Esophagus mucosa (tissue), 1 donor: ENCODE results near the gene SCML1. TPM values are rescaled to one million over a fixed set of nuclear protein-coding genes. Genes with fewer than 3 reads are reported as not detected.

Source experiments
- ATAC-seq: fragments of 200-7000 bp; cut with Tn5 transposase; one replicate; pipeline ENCODE4 v1.9.1; 2020
- total RNA-seq: library from RNA; stranded (reverse); gene quantifications from one replicate; pipeline ENCODE4 v1.2.4, GENCODE V29; 2023
- donor health status: DM: yes; HTN: yes; CAD: no.

The SCML1 gene
- total RNA-seq = 4.8 TPM

- peak; percentile 99 for ATAC-seq
Observed at GRCh38 chrX:17736856-17737709, at the start of gene SCML1. Gene SCML1 (plus strand): TSS chrX:17737493. CDS start chrX:17744187, 6,694 bp downstream.

- ATAC-seq = no peak
Observed at GRCh38 chrX:17687648-17688047, 49.6 kb upstream of the SCML1 start.

GRCh38 chrX:17689971-17690409, 47.3 kb upstream of the SCML1 start:
- ATAC-seq = peak; percentile 79

- ATAC-seq = no peak
Observed at GRCh38 chrX:17692709-17693346, 44.5 kb upstream of the SCML1 start.

GRCh38 chrX:17697191-17697590, 40.1 kb upstream of the SCML1 start:
- no peak for ATAC-seq

GRCh38 chrX:17700976-17701375, 36.3 kb upstream of the SCML1 start:
- ATAC-seq = no peak

GRCh38 chrX:17703201-17703600, 34.1 kb upstream of the SCML1 start:
- ATAC-seq = no peak

- ATAC-seq = no peak
Observed at GRCh38 chrX:17705211-17705610, 32.1 kb upstream of the SCML1 start.

GRCh38 chrX:17706676-17707075, 30.6 kb upstream of the SCML1 start:
- no peak for ATAC-seq

- no peak for ATAC-seq
Observed at GRCh38 chrX:17707731-17708130, 29.6 kb upstream of the SCML1 start.

- no peak for ATAC-seq
Observed at GRCh38 chrX:17710871-17711301, 26.4 kb upstream of the SCML1 start.

- no peak for ATAC-seq
Observed at GRCh38 chrX:17713288-17713687, 24.0 kb upstream of the SCML1 start.

- no peak for ATAC-seq
Observed at GRCh38 chrX:17718649-17719165, 18.6 kb upstream of the SCML1 start.

- ATAC-seq = no peak
Observed at GRCh38 chrX:17719711-17720110, 17.6 kb upstream of the SCML1 start.

GRCh38 chrX:17721715-17722114, 15.6 kb upstream of the SCML1 start:
- no peak for ATAC-seq

- no peak for ATAC-seq
Observed at GRCh38 chrX:17725181-17725580, 12.1 kb upstream of the SCML1 start.

GRCh38 chrX:17732138-17732783, 5.0 kb upstream of the SCML1 start:
- ATAC-seq = no peak

GRCh38 chrX:17735406-17735805, 1.9 kb upstream of the SCML1 start:
- no peak for ATAC-seq

GRCh38 chrX:17736478-17736855, 826 bp upstream of the SCML1 start:
- ATAC-seq = no peak

- ATAC-seq = no peak
Observed at GRCh38 chrX:17737710-17737985, 355 bp downstream of the SCML1 start.

GRCh38 chrX:17737986-17738713, 857 bp downstream of the SCML1 start:
- no peak for ATAC-seq

GRCh38 chrX:17738737-17739535, 1.6 kb downstream of the SCML1 start:
- ATAC-seq = no peak
